SU-DHL-6 (cell line): ENCODE data around the gene SLC16A7.

ENCODE experiments used
- CTCF ChIP-seq: fragments of 200-600 bp; sonication (generic); IDR thresholded peaks from one replicate; pipeline ENCODE4 v1.5.1; 2017; ENCODE audit warnings: antibody characterized with exemption, mild to moderate bottlenecking, low read length, moderate library complexity; ENCODE audit not compliant: insufficient read depth, poor library complexity, severe bottlenecking
- EZH2phosphoT487 ChIP-seq: fragments of 200-600 bp; sonication (generic), shearing (Covaris generic); conservative IDR thresholded peaks from 2 replicates; pipeline ENCODE4 v1.6.1; 2018; ENCODE audit warnings: mild to moderate bottlenecking, antibody characterized with exemption, low read length, moderate library complexity, mixed read lengths

- TF ChIP-seq CTCF (no peak), EZH2phosphoT487 (no peak)
These were observed 141.0 kb downstream of the SLC16A7 start for GRCh38 chr12:59736786-59737185.
